ENCODE measurements around the gene TSPAN33. TPM values are rescaled to one million over a fixed set of nuclear protein-coding genes. Genes with fewer than 3 reads are reported as not detected.
"Not testable (repeated sequence)": the region's sequence is repeated elsewhere in the genome, so short reads cannot be mapped to it uniquely, and the experiment has no call there.

The TSPAN33 gene
- total RNA-seq, 1 experiment from 2014 or later, result 43.6 TPM

- in situ Hi-C loops (cut with HindIII; ENCODE audit: low pct_unique_long_range_greater_than_20kb, low sequenced_read_pairs), result no loop called here
- DNase-seq (ENCODE audit: low read depth, low spot score), result peak; percentile 74
These were observed 19.5 kb downstream of the TSPAN33 start for GRCh38 chr7:129163875-129164544.

- DNase-seq (ENCODE audit: low read depth, low spot score), result no peak
- in situ Hi-C loops (cut with HindIII; ENCODE audit: low pct_unique_long_range_greater_than_20kb, low sequenced_read_pairs), result no loop called here
These were observed 22.2 kb downstream of the TSPAN33 start for GRCh38 chr7:129166745-129167144.

GRCh38 chr7:129167817-129168216, 23.3 kb downstream of the TSPAN33 start:
- DNase-seq (ENCODE audit: low read depth, low spot score), result no peak
- in situ Hi-C loops (cut with HindIII; ENCODE audit: low pct_unique_long_range_greater_than_20kb, low sequenced_read_pairs), result no loop called here

- in situ Hi-C loops (cut with HindIII; ENCODE audit: low pct_unique_long_range_greater_than_20kb, low sequenced_read_pairs), result no loop called here
These were observed 23.9 kb downstream of the TSPAN33 start for GRCh38 chr7:129168231-129169021.

GRCh38 chr7:129169171-129169671, 24.7 kb downstream of the TSPAN33 start:
- no peak for DNase-seq (ENCODE audit: low read depth, low spot score)
- in situ Hi-C loops (cut with HindIII; ENCODE audit: low pct_unique_long_range_greater_than_20kb, low sequenced_read_pairs), result no loop called here

More at GRCh38 chr7:129168231-129169021, 23.9 kb downstream of the TSPAN33 start:
- no peak for DNase-seq (ENCODE audit: low read depth, low spot score)

GRCh38 chr7:129169686-129170440, 25.4 kb downstream of the TSPAN33 start:
- no peak for DNase-seq (ENCODE audit: low read depth, low spot score)
- in situ Hi-C loops (cut with HindIII; ENCODE audit: low pct_unique_long_range_greater_than_20kb, low sequenced_read_pairs), result no loop called here

- DNase-seq (ENCODE audit: low read depth, low spot score), result no peak
- in situ Hi-C loops (cut with HindIII; ENCODE audit: low pct_unique_long_range_greater_than_20kb, low sequenced_read_pairs), result no loop called here
These were observed 26.0 kb downstream of the TSPAN33 start for GRCh38 chr7:129170441-129171021.

GRCh38 chr7:129173861-129174260, 29.4 kb downstream of the TSPAN33 start:
- DNase-seq (ENCODE audit: low read depth, low spot score); in situ Hi-C loops (cut with HindIII; ENCODE audit: low pct_unique_long_range_greater_than_20kb, low sequenced_read_pairs): not testable (repeated sequence)

GRCh38 chr7:129176916-129177710, 32.6 kb downstream of the TSPAN33 start:
- in situ Hi-C loops (cut with HindIII; ENCODE audit: low pct_unique_long_range_greater_than_20kb, low sequenced_read_pairs), result no loop called here
- no peak for DNase-seq (ENCODE audit: low read depth, low spot score)

- in situ Hi-C loops (cut with HindIII; ENCODE audit: low pct_unique_long_range_greater_than_20kb, low sequenced_read_pairs), result no loop called here
- DNase-seq (ENCODE audit: low read depth, low spot score), result no peak
These were observed 40.6 kb downstream of the TSPAN33 start for GRCh38 chr7:129184981-129185670.

- no peak for DNase-seq (ENCODE audit: low read depth, low spot score)
- in situ Hi-C loops (cut with HindIII; ENCODE audit: low pct_unique_long_range_greater_than_20kb, low sequenced_read_pairs), result no loop called here
These were observed 42.3 kb downstream of the TSPAN33 start for GRCh38 chr7:129186749-129187260.

GRCh38 chr7:129187681-129188371, 43.3 kb downstream of the TSPAN33 start:
- in situ Hi-C loops (cut with HindIII; ENCODE audit: low pct_unique_long_range_greater_than_20kb, low sequenced_read_pairs), result no loop called here
- no peak for DNase-seq (ENCODE audit: low read depth, low spot score)

GRCh38 chr7:129188372-129188891, 43.9 kb downstream of the TSPAN33 start, which contains the start of gene SMO:
SMO (plus strand) TSS chr7:129188633; CDS start chr7:129189152, 519 bp downstream.
- peak; percentile 52 for DNase-seq (ENCODE audit: low read depth, low spot score)
- in situ Hi-C loops (cut with HindIII; ENCODE audit: low pct_unique_long_range_greater_than_20kb, low sequenced_read_pairs), result no loop called here

GRCh38 chr7:129188892-129189660, 44.6 kb downstream of the TSPAN33 start:
- DNase-seq (ENCODE audit: low read depth, low spot score), result no peak

More at GRCh38 chr7:129188892-129189660, 44.6 kb downstream of the TSPAN33 start:
- in situ Hi-C loops (cut with HindIII; ENCODE audit: low pct_unique_long_range_greater_than_20kb, low sequenced_read_pairs), result no loop called here
